HEK293 (cell line): ENCODE measurements around the gene GALNTL6.

Experiments
- CTCF ChIA-PET: fragments of 350-600 bp; formaldehyde crosslinking; extraction: SDS; loops from one replicate; lab custom pipeline; 2021; ENCODE audit warnings: antibody characterized with exemption; lab: Yijun Ruan, JAX
- POLR2A ChIA-PET: fragments of 300-600 bp; formaldehyde crosslinking; extraction: SDS; loops from one replicate; lab custom pipeline; 2020; ENCODE audit warnings: antibody characterized with exemption, inconsistent platforms; lab: Yijun Ruan, JAX
- H3K27ac ChIP-seq: fragments of 200-500 bp; sonication (Bioruptor generic); 2 replicates; pipeline ENCODE4 v1.5.1; 2014; ENCODE audit warnings: low read depth, low read length, control low read depth, inconsistent platforms; ENCODE audit errors: extremely low read depth
- H3K36me3 ChIP-seq, 2 experiments: fragments of 200-500 bp in 1 of 2; sonication (Bioruptor generic) in 1 of 2; 1 replicate in 1 of 2; 2 replicates in 1 of 2; pipeline ENCODE4 v1.5.1; 2014 to 2017; ENCODE audit warnings: inconsistent platforms in 2 of 2, low read length in 2 of 2; ENCODE audit not compliant: control insufficient read depth in 2 of 2, insufficient read depth in 1 of 2
- H3K4me1 ChIP-seq: fragments of 200-500 bp; sonication (Bioruptor generic); 2 replicates; pipeline ENCODE4 v1.5.1; 2014; ENCODE audit warnings: mild to moderate bottlenecking, low read length, inconsistent platforms; ENCODE audit not compliant: control insufficient read depth, insufficient read depth
- H3K4me3 ChIP-seq: 2 replicates; pipeline ENCODE4 v1.5.1; 2011; ENCODE audit warnings: low read depth, mild to moderate bottlenecking, control low read depth, low read length, moderate library complexity
- H3K9me3 ChIP-seq: fragments of 200-500 bp; sonication (Bioruptor generic); 2 replicates; pipeline ENCODE4 v1.5.1; 2014; ENCODE audit warnings: low read depth, low read length, inconsistent platforms; ENCODE audit not compliant: control insufficient read depth, insufficient read depth
- GFI1B ChIP-seq: fragments of 450-650 bp; formaldehyde crosslinking; IDR thresholded peaks from 2 replicates; pipeline ENCODE4 v1.5.1; 2016; ENCODE audit warnings: missing biosample characterization, missing genetic modification characterization
- GLI2 ChIP-seq: fragments of 450-650 bp; formaldehyde crosslinking; IDR thresholded peaks from 2 replicates; pipeline ENCODE4; 2017; ENCODE audit warnings: missing biosample characterization, missing genetic modification characterization, low read depth, borderline replicate concordance
- GLIS2 ChIP-seq: fragments of 450-650 bp; formaldehyde crosslinking; IDR thresholded peaks from 2 replicates; pipeline ENCODE4 v1.5.1; 2016; ENCODE audit warnings: missing biosample characterization, missing genetic modification characterization
- KLF16 ChIP-seq: fragments of 450-650 bp; formaldehyde crosslinking; IDR thresholded peaks from 2 replicates; pipeline ENCODE4 v1.5.1; 2017; ENCODE audit warnings: missing biosample characterization, missing genetic modification characterization
- OVOL3 ChIP-seq: fragments of 450-650 bp; formaldehyde crosslinking; IDR thresholded peaks from 2 replicates; pipeline ENCODE4 v1.5.1; 2016; ENCODE audit warnings: missing biosample characterization, missing genetic modification characterization
- SALL2 ChIP-seq: fragments of 450-650 bp; formaldehyde crosslinking; IDR thresholded peaks from 2 replicates; pipeline ENCODE4 v1.5.0; 2017; ENCODE audit warnings: missing biosample characterization, mild to moderate bottlenecking, missing genetic modification characterization, borderline replicate concordance
- SETDB1 ChIP-seq: IDR thresholded peaks from one replicate; pipeline ENCODE4 v1.6.1; 2017; ENCODE audit warnings: mild to moderate bottlenecking, low read length, moderate library complexity, mixed read lengths; ENCODE audit not compliant: insufficient read length
- ZNF138 ChIP-seq: fragments of 450-650 bp; formaldehyde crosslinking; IDR thresholded peaks from 2 replicates; pipeline ENCODE4 v1.5.1; 2016; ENCODE audit warnings: missing biosample characterization, missing genetic modification characterization, borderline replicate concordance
- ZNF221 ChIP-seq: fragments of 450-650 bp; formaldehyde crosslinking; IDR thresholded peaks from 2 replicates; pipeline ENCODE4 v1.5.1; 2017; ENCODE audit warnings: missing biosample characterization, missing genetic modification characterization, borderline replicate concordance
- ZNF23 ChIP-seq: fragments of 450-650 bp; formaldehyde crosslinking; IDR thresholded peaks from 2 replicates; pipeline ENCODE4 v1.5.1; 2016; ENCODE audit warnings: missing biosample characterization, missing genetic modification characterization, borderline replicate concordance
- ZNF266 ChIP-seq: fragments of 450-650 bp; formaldehyde crosslinking; IDR thresholded peaks from 2 replicates; pipeline ENCODE4 v1.5.1; 2016; ENCODE audit warnings: missing biosample characterization, missing genetic modification characterization, low read depth
- ZNF558 ChIP-seq: fragments of 450-650 bp; formaldehyde crosslinking; IDR thresholded peaks from 2 replicates; pipeline ENCODE4 v1.5.1; 2016; ENCODE audit warnings: missing biosample characterization, missing genetic modification characterization
- ZNF561 ChIP-seq: fragments of 450-650 bp; IDR thresholded peaks from 2 replicates; pipeline ENCODE4 v1.5.1; 2018; ENCODE audit warnings: missing biosample characterization, missing genetic modification characterization, borderline replicate concordance
- ZNF621 ChIP-seq: fragments of 450-650 bp; formaldehyde crosslinking; IDR thresholded peaks from 2 replicates; pipeline ENCODE4 v1.5.1; 2017; ENCODE audit warnings: missing biosample characterization, missing genetic modification characterization
- ZSCAN30 ChIP-seq: fragments of 450-650 bp; IDR thresholded peaks from 2 replicates; pipeline ENCODE4 v1.5.1; 2018; ENCODE audit warnings: missing biosample characterization, mild to moderate bottlenecking, missing genetic modification characterization, moderate library complexity
- TF ChIP-seq, protein P1 (sequence below): fragments of 450-650 bp; formaldehyde crosslinking; conservative IDR thresholded peaks from 2 replicates; pipeline ENCODE4 v1.5.1; 2016; ENCODE audit warnings: low read depth, missing biosample characterization, missing genetic modification characterization
- TF ChIP-seq, protein P2 (sequence below): fragments of 450-650 bp; formaldehyde crosslinking; IDR thresholded peaks from 2 replicates; pipeline ENCODE4 v1.5.1; 2016; ENCODE audit warnings: missing biosample characterization, missing genetic modification characterization
- TF ChIP-seq, protein P3 (sequence below): fragments of 450-650 bp; formaldehyde crosslinking; optimal IDR thresholded peaks from 2 replicates; pipeline ENCODE3; 2016; ENCODE audit warnings: missing biosample characterization, mild to moderate bottlenecking, missing genetic modification characterization
- TF ChIP-seq, protein P4 (sequence below): fragments of 450-650 bp; formaldehyde crosslinking; IDR thresholded peaks from 2 replicates; pipeline ENCODE4 v1.5.1; 2016; ENCODE audit warnings: missing biosample characterization, missing genetic modification characterization, low read depth
- TF ChIP-seq, protein P5 (sequence below): fragments of 450-650 bp; formaldehyde crosslinking; IDR thresholded peaks from 2 replicates; pipeline ENCODE4 v1.5.1; 2017; ENCODE audit warnings: missing biosample characterization, missing genetic modification characterization
- TF ChIP-seq, protein P6 (sequence below): fragments of 450-650 bp; IDR thresholded peaks from 2 replicates; pipeline ENCODE4 v1.5.1; 2018; ENCODE audit warnings: missing biosample characterization, missing genetic modification characterization

Gene GALNTL6

DNA sequence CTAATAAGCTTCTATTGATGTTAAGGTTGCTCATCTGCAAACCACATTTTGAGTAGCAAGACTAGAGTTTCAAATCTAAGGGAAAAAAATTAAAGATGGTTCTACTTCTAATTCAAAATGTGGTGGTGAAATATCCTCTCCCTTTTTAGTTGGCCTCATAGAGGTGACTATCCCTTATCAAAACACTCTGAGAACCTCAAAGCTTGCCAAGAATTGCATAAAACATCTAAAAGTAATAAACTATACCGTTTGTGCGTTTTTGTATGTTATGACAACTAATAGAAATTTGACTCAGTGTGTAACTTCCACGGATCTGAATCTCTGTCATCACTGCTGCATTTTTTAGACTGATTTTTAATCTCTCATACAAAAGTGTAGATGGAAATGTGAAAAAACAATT is 682.6 kb downstream of the GALNTL6 start:
- Histone ChIP-seq H3K9me3 (no peaks in the 10 kb centered on the region), H3K36me3 (no peaks in the 10 kb centered on the region), H3K27ac (no peak overlapping the region), H3K4me3 (no peak overlapping the region), H3K4me1 (no peaks in the 10 kb centered on the region)
- POLR2A ChIA-PET, result no interaction called here
- CTCF ChIA-PET, result no interaction called here
- no peak for TF ChIP-seq ZNF221
- TF ChIP-seq, protein P1, sequence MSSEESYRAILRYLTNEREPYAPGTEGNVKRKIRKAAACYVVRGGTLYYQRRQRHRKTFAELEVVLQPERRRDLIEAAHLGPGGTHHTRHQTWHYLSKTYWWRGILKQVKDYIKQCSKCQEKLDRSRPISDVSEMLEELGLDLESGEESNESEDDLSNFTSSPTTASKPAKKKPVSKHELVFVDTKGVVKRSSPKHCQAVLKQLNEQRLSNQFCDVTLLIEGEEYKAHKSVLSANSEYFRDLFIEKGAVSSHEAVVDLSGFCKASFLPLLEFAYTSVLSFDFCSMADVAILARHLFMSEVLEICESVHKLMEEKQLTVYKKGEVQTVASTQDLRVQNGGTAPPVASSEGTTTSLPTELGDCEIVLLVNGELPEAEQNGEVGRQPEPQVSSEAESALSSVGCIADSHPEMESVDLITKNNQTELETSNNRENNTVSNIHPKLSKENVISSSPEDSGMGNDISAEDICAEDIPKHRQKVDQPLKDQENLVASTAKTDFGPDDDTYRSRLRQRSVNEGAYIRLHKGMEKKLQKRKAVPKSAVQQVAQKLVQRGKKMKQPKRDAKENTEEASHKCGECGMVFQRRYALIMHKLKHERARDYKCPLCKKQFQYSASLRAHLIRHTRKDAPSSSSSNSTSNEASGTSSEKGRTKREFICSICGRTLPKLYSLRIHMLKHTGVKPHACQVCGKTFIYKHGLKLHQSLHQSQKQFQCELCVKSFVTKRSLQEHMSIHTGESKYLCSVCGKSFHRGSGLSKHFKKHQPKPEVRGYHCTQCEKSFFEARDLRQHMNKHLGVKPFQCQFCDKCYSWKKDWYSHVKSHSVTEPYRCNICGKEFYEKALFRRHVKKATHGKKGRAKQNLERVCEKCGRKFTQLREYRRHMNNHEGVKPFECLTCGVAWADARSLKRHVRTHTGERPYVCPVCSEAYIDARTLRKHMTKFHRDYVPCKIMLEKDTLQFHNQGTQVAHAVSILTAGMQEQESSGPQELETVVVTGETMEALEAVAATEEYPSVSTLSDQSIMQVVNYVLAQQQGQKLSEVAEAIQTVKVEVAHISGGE (tag by site-specific recombination), result no peak
- no peak for TF ChIP-seq KLF16 (tag by site-specific recombination)
- TF ChIP-seq ZSCAN30 (tag by site-specific recombination), result no peak
- TF ChIP-seq, protein P2, sequence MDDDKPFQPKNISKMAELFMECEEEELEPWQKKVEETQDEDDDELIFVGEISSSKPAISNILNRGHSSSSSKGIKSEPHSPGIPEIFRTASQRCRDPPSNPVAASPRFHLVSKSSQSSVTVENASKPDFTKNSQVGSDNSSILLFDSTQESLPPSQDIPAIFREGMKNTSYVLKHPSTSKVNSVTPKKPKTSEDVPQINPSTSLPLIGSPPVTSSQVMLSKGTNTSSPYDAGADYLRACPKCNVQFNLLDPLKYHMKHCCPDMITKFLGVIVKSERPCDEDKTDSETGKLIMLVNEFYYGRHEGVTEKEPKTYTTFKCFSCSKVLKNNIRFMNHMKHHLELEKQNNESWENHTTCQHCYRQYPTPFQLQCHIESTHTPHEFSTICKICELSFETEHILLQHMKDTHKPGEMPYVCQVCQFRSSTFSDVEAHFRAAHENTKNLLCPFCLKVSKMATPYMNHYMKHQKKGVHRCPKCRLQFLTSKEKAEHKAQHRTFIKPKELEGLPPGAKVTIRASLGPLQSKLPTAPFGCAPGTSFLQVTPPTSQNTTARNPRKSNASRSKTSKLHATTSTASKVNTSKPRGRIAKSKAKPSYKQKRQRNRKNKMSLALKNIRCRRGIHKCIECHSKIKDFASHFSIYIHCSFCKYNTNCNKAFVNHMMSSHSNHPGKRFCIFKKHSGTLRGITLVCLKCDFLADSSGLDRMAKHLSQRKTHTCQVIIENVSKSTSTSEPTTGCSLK (tag by site-specific recombination), result no peak
- no peak for TF ChIP-seq GFI1B
- no peak for TF ChIP-seq ZNF138 (tag by site-specific recombination)
- no peak for TF ChIP-seq GLI2 (tag by site-specific recombination)
- TF ChIP-seq, protein P3, sequence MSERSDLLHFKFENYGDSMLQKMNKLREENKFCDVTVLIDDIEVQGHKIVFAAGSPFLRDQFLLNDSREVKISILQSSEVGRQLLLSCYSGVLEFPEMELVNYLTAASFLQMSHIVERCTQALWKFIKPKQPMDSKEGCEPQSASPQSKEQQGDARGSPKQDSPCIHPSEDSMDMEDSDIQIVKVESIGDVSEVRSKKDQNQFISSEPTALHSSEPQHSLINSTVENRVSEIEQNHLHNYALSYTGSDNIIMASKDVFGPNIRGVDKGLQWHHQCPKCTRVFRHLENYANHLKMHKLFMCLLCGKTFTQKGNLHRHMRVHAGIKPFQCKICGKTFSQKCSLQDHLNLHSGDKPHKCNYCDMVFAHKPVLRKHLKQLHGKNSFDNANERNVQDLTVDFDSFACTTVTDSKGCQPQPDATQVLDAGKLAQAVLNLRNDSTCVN (tag by site-specific recombination), result no peak
- TF ChIP-seq, protein P4, sequence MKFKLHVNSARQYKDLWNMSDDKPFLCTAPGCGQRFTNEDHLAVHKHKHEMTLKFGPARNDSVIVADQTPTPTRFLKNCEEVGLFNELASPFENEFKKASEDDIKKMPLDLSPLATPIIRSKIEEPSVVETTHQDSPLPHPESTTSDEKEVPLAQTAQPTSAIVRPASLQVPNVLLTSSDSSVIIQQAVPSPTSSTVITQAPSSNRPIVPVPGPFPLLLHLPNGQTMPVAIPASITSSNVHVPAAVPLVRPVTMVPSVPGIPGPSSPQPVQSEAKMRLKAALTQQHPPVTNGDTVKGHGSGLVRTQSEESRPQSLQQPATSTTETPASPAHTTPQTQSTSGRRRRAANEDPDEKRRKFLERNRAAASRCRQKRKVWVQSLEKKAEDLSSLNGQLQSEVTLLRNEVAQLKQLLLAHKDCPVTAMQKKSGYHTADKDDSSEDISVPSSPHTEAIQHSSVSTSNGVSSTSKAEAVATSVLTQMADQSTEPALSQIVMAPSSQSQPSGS, result no peak
- TF ChIP-seq ZNF558 (tag by site-specific recombination), result no peak
- TF ChIP-seq, protein P5, sequence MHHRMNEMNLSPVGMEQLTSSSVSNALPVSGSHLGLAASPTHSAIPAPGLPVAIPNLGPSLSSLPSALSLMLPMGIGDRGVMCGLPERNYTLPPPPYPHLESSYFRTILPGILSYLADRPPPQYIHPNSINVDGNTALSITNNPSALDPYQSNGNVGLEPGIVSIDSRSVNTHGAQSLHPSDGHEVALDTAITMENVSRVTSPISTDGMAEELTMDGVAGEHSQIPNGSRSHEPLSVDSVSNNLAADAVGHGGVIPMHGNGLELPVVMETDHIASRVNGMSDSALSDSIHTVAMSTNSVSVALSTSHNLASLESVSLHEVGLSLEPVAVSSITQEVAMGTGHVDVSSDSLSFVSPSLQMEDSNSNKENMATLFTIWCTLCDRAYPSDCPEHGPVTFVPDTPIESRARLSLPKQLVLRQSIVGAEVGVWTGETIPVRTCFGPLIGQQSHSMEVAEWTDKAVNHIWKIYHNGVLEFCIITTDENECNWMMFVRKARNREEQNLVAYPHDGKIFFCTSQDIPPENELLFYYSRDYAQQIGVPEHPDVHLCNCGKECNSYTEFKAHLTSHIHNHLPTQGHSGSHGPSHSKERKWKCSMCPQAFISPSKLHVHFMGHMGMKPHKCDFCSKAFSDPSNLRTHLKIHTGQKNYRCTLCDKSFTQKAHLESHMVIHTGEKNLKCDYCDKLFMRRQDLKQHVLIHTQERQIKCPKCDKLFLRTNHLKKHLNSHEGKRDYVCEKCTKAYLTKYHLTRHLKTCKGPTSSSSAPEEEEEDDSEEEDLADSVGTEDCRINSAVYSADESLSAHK (tag by site-specific recombination), result no peak

DNA sequence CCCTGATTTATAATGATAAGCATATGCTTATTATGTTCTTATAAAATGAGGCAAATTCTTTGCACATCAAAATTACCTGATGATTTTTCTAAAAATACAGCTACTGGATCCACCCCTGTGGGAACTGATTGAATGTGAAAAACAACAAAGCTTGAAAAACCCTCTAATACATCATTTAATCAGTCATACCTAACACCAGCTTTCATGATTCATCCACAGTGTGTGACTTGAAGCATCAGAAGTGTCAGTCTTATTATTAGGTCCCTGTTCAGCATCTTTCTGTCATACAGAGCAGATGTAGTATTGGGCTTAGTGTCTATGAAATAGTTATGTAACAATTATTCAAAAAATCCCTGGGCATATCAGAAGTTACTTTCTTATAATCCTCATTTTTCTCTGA is 684.1 kb downstream of the GALNTL6 start:
- no peaks in the 10 kb centered on the region for H3K36me3 ChIP-seq
- H3K4me3 ChIP-seq, result no peak overlapping the region
- no peaks in the 10 kb centered on the region for H3K9me3 ChIP-seq
- POLR2A ChIA-PET, result no interaction called here
- no peak overlapping the region for H3K27ac ChIP-seq
- H3K4me1 ChIP-seq, result no peaks in the 10 kb centered on the region
- TF ChIP-seq, protein P6, sequence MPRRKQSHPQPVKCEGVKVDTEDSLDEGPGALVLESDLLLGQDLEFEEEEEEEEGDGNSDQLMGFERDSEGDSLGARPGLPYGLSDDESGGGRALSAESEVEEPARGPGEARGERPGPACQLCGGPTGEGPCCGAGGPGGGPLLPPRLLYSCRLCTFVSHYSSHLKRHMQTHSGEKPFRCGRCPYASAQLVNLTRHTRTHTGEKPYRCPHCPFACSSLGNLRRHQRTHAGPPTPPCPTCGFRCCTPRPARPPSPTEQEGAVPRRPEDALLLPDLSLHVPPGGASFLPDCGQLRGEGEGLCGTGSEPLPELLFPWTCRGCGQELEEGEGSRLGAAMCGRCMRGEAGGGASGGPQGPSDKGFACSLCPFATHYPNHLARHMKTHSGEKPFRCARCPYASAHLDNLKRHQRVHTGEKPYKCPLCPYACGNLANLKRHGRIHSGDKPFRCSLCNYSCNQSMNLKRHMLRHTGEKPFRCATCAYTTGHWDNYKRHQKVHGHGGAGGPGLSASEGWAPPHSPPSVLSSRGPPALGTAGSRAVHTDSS (tag by site-specific recombination), result no peak
- TF ChIP-seq ZNF561 (tag by site-specific recombination), result no peak
- TF ChIP-seq GLIS2 (tag by site-specific recombination), result no peak
- no peak for TF ChIP-seq OVOL3
- no peak for TF ChIP-seq ZNF621 (tag by site-specific recombination)
- no peak for TF ChIP-seq ZNF23
- TF ChIP-seq ZNF558 (tag by site-specific recombination), result no peak
- TF ChIP-seq ZNF266 (tag by site-specific recombination), result no peak
- TF ChIP-seq SALL2 (tag by site-specific recombination), result no peak
- TF ChIP-seq SETDB1, result no peak
- CTCF ChIA-PET, result no interaction called here
